HG03432 (cell line): ENCODE measurements around the gene SLIT3.
"Not testable (repeated sequence)": the region's sequence is repeated elsewhere in the genome, so short reads cannot be mapped to it uniquely, and the experiment has no call there.

Source experiments
- ATAC-seq: cut with Tn5 transposase; IDR thresholded peaks from one replicate; pipeline ENCODE4 v1.9.1; 2021; ENCODE audit warnings: mild to moderate bottlenecking, moderate library complexity; ENCODE audit not compliant: unreplicated experiment

Gene SLIT3

DNA sequence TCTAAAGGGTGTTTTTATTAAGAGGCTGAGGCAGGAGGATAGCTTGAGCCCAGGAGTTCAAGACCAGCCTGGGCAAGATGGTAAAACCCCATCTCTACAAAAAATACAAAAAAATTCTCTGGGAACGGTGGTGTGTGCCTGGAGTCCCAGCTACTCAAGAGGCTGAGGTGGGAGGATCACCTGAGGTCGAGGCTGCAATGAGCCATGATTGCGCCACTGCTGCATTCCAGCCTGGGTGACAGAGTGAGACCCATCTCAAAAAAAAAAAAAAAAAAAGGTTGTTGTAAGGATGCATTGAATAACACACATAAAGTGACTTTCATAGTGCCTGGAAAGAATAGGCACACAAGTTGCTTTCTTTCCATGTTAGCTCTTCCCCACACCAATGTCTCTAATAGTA is 662.1 kb downstream of the SLIT3 start:
- not testable (repeated sequence) for ATAC-seq

GRCh38 chr5:168637793-168638192 is 663.1 kb downstream of the SLIT3 start:
- no peak for ATAC-seq

GRCh38 chr5:168637281-168637680 is 663.7 kb downstream of the SLIT3 start:
- ATAC-seq: no peak

- ATAC-seq: not testable (repeated sequence)
Observed at GRCh38 chr5:168630958-168631357, 670.0 kb downstream of the SLIT3 start.

DNA sequence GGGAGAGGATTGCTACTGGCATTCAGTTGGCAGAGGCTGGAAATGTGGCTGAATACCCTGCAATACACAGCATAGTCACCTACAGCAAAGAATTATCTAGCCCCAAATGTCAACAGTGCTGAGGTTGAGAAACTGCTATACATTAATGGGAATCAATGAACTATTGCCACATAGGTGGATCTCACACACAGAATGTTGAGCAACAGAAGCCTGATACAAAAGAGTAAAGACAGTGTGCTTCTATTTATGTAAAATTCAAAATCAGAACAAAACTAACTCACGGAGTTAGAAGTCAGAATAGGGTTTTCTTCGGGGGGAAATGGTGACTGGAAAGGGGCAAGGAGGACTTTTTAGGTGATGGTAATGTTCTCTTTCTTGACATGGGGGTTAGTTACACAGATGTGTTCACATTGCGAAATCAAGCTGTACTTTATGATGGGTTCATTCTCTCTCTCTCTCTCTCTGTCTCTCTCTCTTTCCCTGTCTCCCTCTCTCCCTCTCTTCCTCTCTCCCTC is 676.0 kb downstream of the SLIT3 start:
- no peak for ATAC-seq

- no peak for ATAC-seq
Observed at GRCh38 chr5:168620807-168621206, 680.1 kb downstream of the SLIT3 start.

DNA sequence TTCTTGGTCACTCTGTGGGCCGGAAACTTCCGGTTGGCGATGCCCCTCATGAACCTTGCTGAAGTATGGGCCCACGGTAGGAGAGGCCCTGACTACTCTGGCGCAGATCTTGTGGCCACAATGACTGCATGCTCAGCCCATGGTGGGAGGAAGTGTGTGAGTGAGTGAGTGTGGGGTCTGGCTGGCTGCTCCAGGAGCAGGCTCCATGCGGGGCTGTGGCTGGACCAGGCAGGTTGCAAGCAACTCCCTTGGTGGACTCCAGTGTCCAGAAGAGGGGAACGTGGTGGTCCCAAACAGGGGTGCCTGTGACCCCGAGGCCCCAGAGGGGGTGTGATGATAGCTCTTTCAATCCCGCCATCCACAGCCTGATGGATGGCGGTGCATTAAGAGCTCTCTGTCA is 686.3 kb downstream of the SLIT3 start:
- no peak for ATAC-seq

DNA sequence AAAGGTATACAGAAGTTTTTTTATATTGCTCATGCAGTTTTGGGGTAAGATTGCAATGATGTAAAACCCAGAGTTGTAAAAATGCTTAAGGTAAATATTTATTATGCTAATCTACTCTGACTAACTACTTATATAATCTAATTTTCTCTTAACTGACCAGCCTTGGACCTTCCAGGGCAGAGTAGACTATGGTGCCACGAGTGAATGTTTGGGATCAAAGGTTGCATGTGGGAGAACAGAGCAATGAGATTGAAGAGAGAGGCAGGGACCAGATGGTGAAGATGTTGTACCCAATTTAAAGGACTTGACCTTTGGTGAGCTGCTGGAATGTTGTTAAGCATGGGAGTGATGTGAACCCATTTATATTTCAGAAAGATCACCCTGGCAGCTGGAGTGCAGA is 686.9 kb downstream of the SLIT3 start:
- ATAC-seq: no peak

GRCh38 chr5:168613396-168613795 is 687.5 kb downstream of the SLIT3 start:
- ATAC-seq: no peak

- ATAC-seq: no peak
Observed at GRCh38 chr5:168612996-168613395, 687.9 kb downstream of the SLIT3 start.

GRCh38 chr5:168612123-168612522 is 688.8 kb downstream of the SLIT3 start:
- ATAC-seq: no peak
